ENCODE data around the gene DPYSL5. TPM values are rescaled to one million over a fixed set of nuclear protein-coding genes. Genes with fewer than 3 reads are reported as not detected.

Gene DPYSL5
- total and polyA plus RNA-seq, 2 of the 8 experiments (the other 6 are each of a cell fraction or from before 2014, with no cell fraction given), result 11.9 to 16.4 TPM

DNA sequence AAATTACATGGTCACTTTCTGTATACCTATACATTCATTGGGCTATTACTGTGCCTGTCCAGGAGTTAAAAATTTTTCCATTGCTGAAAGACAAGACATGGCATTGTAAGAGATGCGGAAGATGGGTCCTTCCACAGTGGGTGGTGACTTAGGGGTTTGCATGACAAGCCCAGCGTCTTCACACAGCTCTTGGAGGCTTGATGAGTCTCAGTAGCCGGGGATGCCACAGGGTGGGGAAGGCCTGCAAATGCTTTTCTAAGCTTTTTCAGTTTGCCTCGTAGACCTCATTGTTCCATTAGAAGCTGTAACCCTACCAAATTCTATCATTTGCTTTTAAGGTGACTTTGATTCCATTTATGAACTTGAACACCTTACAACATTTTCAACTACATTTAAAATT, 104.4 kb downstream of the DPYSL5 start (continued):
- TF ChIP-seq, protein P1, sequence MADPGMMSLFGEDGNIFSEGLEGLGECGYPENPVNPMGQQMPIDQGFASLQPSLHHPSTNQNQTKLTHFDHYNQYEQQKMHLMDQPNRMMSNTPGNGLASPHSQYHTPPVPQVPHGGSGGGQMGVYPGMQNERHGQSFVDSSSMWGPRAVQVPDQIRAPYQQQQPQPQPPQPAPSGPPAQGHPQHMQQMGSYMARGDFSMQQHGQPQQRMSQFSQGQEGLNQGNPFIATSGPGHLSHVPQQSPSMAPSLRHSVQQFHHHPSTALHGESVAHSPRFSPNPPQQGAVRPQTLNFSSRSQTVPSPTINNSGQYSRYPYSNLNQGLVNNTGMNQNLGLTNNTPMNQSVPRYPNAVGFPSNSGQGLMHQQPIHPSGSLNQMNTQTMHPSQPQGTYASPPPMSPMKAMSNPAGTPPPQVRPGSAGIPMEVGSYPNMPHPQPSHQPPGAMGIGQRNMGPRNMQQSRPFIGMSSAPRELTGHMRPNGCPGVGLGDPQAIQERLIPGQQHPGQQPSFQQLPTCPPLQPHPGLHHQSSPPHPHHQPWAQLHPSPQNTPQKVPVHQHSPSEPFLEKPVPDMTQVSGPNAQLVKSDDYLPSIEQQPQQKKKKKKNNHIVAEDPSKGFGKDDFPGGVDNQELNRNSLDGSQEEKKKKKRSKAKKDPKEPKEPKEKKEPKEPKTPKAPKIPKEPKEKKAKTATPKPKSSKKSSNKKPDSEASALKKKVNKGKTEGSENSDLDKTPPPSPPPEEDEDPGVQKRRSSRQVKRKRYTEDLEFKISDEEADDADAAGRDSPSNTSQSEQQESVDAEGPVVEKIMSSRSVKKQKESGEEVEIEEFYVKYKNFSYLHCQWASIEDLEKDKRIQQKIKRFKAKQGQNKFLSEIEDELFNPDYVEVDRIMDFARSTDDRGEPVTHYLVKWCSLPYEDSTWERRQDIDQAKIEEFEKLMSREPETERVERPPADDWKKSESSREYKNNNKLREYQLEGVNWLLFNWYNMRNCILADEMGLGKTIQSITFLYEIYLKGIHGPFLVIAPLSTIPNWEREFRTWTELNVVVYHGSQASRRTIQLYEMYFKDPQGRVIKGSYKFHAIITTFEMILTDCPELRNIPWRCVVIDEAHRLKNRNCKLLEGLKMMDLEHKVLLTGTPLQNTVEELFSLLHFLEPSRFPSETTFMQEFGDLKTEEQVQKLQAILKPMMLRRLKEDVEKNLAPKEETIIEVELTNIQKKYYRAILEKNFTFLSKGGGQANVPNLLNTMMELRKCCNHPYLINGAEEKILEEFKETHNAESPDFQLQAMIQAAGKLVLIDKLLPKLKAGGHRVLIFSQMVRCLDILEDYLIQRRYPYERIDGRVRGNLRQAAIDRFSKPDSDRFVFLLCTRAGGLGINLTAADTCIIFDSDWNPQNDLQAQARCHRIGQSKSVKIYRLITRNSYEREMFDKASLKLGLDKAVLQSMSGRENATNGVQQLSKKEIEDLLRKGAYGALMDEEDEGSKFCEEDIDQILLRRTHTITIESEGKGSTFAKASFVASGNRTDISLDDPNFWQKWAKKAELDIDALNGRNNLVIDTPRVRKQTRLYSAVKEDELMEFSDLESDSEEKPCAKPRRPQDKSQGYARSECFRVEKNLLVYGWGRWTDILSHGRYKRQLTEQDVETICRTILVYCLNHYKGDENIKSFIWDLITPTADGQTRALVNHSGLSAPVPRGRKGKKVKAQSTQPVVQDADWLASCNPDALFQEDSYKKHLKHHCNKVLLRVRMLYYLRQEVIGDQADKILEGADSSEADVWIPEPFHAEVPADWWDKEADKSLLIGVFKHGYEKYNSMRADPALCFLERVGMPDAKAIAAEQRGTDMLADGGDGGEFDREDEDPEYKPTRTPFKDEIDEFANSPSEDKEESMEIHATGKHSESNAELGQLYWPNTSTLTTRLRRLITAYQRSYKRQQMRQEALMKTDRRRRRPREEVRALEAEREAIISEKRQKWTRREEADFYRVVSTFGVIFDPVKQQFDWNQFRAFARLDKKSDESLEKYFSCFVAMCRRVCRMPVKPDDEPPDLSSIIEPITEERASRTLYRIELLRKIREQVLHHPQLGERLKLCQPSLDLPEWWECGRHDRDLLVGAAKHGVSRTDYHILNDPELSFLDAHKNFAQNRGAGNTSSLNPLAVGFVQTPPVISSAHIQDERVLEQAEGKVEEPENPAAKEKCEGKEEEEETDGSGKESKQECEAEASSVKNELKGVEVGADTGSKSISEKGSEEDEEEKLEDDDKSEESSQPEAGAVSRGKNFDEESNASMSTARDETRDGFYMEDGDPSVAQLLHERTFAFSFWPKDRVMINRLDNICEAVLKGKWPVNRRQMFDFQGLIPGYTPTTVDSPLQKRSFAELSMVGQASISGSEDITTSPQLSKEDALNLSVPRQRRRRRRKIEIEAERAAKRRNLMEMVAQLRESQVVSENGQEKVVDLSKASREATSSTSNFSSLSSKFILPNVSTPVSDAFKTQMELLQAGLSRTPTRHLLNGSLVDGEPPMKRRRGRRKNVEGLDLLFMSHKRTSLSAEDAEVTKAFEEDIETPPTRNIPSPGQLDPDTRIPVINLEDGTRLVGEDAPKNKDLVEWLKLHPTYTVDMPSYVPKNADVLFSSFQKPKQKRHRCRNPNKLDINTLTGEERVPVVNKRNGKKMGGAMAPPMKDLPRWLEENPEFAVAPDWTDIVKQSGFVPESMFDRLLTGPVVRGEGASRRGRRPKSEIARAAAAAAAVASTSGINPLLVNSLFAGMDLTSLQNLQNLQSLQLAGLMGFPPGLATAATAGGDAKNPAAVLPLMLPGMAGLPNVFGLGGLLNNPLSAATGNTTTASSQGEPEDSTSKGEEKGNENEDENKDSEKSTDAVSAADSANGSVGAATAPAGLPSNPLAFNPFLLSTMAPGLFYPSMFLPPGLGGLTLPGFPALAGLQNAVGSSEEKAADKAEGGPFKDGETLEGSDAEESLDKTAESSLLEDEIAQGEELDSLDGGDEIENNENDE (IDR thresholded peaks at IDR 0.05; ENCODE audit: insufficient replicate concordance, low read length), result no peak
- TF ChIP-seq NANOG (IDR thresholded peaks at IDR 0.05; ENCODE audit: insufficient read depth, low read depth, low read length, poor library complexity, severe bottlenecking) (no peak), YY1 (IDR thresholded peaks at IDR 0.05; ENCODE audit: low read depth, low read length) (no peak), BACH1 (IDR thresholded peaks at IDR 0.05; ENCODE audit: low read length) (no peak), TEAD4 (IDR thresholded peaks at IDR 0.05; ENCODE audit: low read depth, low read length) (no peak), CTBP2 (IDR thresholded peaks at IDR 0.05; ENCODE audit: borderline replicate concordance, insufficient read depth, insufficient read length, low read length) (no peak), EP300 (IDR thresholded peaks at IDR 0.05; ENCODE audit: borderline replicate concordance in 1 of 2, low read depth in 2 of 2, low read length in 2 of 2) (no peak), SIN3A (conservative IDR thresholded peaks at IDR 0.05 in 1 of 2, IDR thresholded peaks at IDR 0.05 in 1 of 2; ENCODE audit: low read depth in 1 of 2, low read length in 2 of 2) (no peak)
- TF ChIP-seq, protein P2, sequence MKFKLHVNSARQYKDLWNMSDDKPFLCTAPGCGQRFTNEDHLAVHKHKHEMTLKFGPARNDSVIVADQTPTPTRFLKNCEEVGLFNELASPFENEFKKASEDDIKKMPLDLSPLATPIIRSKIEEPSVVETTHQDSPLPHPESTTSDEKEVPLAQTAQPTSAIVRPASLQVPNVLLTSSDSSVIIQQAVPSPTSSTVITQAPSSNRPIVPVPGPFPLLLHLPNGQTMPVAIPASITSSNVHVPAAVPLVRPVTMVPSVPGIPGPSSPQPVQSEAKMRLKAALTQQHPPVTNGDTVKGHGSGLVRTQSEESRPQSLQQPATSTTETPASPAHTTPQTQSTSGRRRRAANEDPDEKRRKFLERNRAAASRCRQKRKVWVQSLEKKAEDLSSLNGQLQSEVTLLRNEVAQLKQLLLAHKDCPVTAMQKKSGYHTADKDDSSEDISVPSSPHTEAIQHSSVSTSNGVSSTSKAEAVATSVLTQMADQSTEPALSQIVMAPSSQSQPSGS (IDR thresholded peaks at IDR 0.05; ENCODE audit: low read length), result no peak
